Right lobe of liver (tissue), 4 donors: ENCODE data around the gene GGCX.
"Not testable (repeated sequence)": the region's sequence is repeated elsewhere in the genome, so short reads cannot be mapped to it uniquely, and the experiment has no call there.

ENCODE experiments used
- POLR2A ChIP-seq: fragments of 450-650 bp; IDR thresholded peaks from one replicate; pipeline ENCODE4 v1.6.1; 2017; ENCODE audit warnings: antibody characterized with exemption, mild to moderate bottlenecking
- TF ChIP-seq, protein P1 (sequence below), 4 donors: fragments of 200-600 bp in 3 of 4; fragments of 450-650 bp in 1 of 4; IDR thresholded peaks; one replicate each; pipeline versions ENCODE4 v1.5.1 to v1.8.0; 2016 to 2022; ENCODE audit warnings: antibody characterized with exemption in 4 of 4, mild to moderate bottlenecking in 2 of 4
- donor health status: DM: no; HTN: no; CAD: no.
- donor health status: DM: no; HTN: no; CAD: no.
- donor health status: DM: no; HTN: yes; CAD: no.

DNA sequence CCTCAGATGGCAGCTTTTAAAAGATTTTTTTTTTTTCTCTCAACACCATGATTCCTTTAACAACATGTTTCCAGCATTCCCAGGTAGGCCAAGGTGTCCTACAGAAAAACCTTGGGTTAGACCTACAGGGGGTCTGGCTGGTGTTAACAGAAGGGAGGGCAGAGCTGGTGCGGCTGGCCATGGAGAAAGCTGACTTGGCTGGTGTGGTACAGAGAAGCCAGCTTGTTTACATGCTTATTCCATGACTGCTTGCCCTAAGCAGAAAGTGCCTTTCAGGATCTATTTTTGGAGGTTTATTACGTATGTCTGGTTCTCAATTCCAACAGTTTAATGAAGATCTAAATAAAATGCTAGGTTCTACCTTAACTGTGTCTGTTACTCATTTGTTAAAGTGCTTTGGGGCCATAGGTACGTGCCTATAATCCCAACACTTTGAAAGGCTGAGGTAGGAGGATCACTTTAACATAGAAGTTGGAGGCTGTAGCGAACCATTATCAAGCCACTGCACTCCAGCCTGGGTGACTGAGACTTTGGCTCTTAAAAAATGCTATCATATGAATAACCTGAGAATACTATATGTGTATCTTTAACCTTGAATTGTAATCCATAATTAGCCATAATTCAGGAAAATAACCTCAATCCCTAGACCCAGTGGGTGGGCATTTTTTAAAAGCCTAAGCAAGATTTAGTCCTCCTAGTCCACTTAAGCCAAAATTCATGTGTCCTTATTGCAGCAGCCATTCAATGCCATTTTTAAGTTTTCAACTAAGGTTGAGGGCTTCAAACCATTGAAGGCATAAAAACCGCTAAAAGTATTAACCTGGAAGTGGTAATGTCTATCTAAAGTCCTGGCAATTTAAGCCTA lies 16.1 kb downstream of the GGCX start:
- TF ChIP-seq, protein P1, sequence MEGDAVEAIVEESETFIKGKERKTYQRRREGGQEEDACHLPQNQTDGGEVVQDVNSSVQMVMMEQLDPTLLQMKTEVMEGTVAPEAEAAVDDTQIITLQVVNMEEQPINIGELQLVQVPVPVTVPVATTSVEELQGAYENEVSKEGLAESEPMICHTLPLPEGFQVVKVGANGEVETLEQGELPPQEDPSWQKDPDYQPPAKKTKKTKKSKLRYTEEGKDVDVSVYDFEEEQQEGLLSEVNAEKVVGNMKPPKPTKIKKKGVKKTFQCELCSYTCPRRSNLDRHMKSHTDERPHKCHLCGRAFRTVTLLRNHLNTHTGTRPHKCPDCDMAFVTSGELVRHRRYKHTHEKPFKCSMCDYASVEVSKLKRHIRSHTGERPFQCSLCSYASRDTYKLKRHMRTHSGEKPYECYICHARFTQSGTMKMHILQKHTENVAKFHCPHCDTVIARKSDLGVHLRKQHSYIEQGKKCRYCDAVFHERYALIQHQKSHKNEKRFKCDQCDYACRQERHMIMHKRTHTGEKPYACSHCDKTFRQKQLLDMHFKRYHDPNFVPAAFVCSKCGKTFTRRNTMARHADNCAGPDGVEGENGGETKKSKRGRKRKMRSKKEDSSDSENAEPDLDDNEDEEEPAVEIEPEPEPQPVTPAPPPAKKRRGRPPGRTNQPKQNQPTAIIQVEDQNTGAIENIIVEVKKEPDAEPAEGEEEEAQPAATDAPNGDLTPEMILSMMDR (IDR thresholded peaks at IDR 0.05) = not testable (repeated sequence)
- TF ChIP-seq POLR2A = peak; percentile 11
